ENCODE data around the gene SMIM10L1.

DNA sequence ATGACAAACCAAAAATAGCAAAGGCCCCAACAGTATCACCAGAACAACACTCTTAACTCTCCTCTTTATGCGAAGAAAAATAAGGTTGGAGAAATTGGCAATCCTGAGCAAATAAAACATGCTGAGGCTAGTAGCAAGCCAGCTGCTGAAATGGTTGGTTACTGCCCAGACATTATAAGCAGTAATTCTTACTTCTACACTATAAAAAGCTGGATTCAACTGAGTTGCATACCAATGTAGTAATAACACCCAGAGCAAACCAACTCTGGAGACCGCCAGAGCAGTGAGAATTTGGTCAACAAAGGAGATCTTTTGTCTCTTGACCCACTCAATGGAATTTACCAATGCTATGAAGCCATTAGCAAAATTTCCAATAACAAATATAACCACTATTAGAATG is 37.2 kb upstream of the SMIM10L1 start:
- TF ChIP-seq, protein P1, sequence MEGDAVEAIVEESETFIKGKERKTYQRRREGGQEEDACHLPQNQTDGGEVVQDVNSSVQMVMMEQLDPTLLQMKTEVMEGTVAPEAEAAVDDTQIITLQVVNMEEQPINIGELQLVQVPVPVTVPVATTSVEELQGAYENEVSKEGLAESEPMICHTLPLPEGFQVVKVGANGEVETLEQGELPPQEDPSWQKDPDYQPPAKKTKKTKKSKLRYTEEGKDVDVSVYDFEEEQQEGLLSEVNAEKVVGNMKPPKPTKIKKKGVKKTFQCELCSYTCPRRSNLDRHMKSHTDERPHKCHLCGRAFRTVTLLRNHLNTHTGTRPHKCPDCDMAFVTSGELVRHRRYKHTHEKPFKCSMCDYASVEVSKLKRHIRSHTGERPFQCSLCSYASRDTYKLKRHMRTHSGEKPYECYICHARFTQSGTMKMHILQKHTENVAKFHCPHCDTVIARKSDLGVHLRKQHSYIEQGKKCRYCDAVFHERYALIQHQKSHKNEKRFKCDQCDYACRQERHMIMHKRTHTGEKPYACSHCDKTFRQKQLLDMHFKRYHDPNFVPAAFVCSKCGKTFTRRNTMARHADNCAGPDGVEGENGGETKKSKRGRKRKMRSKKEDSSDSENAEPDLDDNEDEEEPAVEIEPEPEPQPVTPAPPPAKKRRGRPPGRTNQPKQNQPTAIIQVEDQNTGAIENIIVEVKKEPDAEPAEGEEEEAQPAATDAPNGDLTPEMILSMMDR (IDR thresholded peaks at IDR 0.05), result no peak
- no peak for TF ChIP-seq POLR2A (IDR thresholded peaks at IDR 0.05)
